Breast epithelium (tissue), 4 donors: ENCODE data around the gene RTP2. TPM values are rescaled to one million over a fixed set of nuclear protein-coding genes. Genes with fewer than 3 reads are reported as not detected.
"Not testable (repeated sequence)": the region's sequence is repeated elsewhere in the genome, so short reads cannot be mapped to it uniquely, and the experiment has no call there.

Experiments used
- DNase-seq, 2 donors: peaks; one replicate each; pipeline ENCODE4 v3.0.0-alpha.2; 2019; ENCODE audit warnings: low spot score in 2 of 2
- H3K27ac ChIP-seq, 2 donors: fragments of 200-600 bp; sonication (generic) in 1 of 2; one replicate each; pipeline ENCODE4 v1.5.1; 2016 to 2019; ENCODE audit warnings: mild to moderate bottlenecking in 1 of 2
- H3K27me3 ChIP-seq, 2 donors: fragments of 200-600 bp; sonication (generic) in 1 of 2; one replicate each; pipeline versions ENCODE4 v1.5.1 to v1.6.0; 2017 to 2019; ENCODE audit warnings: control low read depth in 1 of 2, mild to moderate bottlenecking in 1 of 2
- H3K36me3 ChIP-seq: fragments of 200-600 bp; one replicate; pipeline ENCODE4 v1.5.1; 2019
- H3K4me1 ChIP-seq, 2 donors: fragments of 200-600 bp; sonication (generic); one replicate each; pipeline ENCODE4 v1.5.1; 2016 to 2019; ENCODE audit warnings: control low read depth in 1 of 2
- H3K4me3 ChIP-seq, 3 donors: fragments of 200-600 bp; sonication (generic); 1 replicate in 2 of 3; 2 replicates in 1 of 3; pipeline ENCODE4 v1.5.1; 2016 to 2019; ENCODE audit warnings: mild to moderate bottlenecking in 3 of 3, moderate library complexity in 2 of 3
- H3K9me3 ChIP-seq, 2 donors: fragments of 200-600 bp; sonication (generic) in 1 of 2; one replicate each; pipeline ENCODE4 v1.5.1; 2016 to 2019; ENCODE audit warnings: control low read depth in 1 of 2
- POLR2A ChIP-seq: fragments of 450-650 bp; IDR thresholded peaks from one replicate; pipeline ENCODE4 v1.6.1; 2016; ENCODE audit warnings: antibody characterized with exemption, mild to moderate bottlenecking, moderate library complexity
- POLR2AphosphoS5 ChIP-seq, 3 donors: sonication (generic); formaldehyde crosslinking; IDR thresholded peaks; one replicate each; pipeline ENCODE4 v1.6.1; 2017; ENCODE audit warnings: antibody characterized with exemption in 3 of 3
- intact Hi-C: fragments of 100-400 bp; cut with DNase I; formaldehyde crosslinking; loops from one replicate; pipeline ENCODE4 v1.15.1; 2023; ENCODE audit warnings: low total_unique reads
- total RNA-seq, 3 donors: library from RNA; depleted of rRNA; stranded (reverse); fragments of >200 nt; gene quantifications; one replicate each; pipeline ENCODE4 v1.1.0, GENCODE V29; 2016
- TF ChIP-seq, protein P1 (sequence below), 3 donors: fragments of 450-650 bp; IDR thresholded peaks; one replicate each; pipeline ENCODE4 v1.5.1; 2016 to 2017; ENCODE audit warnings: antibody characterized with exemption in 3 of 3, mild to moderate bottlenecking in 3 of 3, moderate library complexity in 3 of 3

Gene RTP2
- total RNA-seq, 3 donors from 2014 or later = not detected

DNA sequence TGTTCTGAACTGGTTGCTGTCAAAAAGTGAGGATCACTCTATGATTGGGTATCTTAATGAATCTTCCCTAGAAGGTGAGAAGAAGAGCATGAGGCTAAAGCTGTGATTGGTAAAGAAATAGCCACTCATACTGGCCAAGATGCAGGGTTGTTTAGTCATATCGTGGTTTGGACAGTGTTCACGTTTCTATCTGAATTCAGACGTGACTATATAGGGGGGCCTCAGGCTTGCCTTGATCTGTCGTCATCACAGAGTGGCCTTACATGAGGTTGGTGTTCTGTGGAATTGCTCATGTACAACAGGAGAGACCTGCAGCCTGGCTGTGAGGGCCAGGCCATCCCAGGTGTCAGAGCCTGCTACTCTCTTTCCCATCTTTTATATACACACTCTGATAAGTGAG, 12.4 kb downstream of the RTP2 start:
- no peak for TF ChIP-seq POLR2A
- no peak for TF ChIP-seq POLR2AphosphoS5 (IDR thresholded peaks at IDR 0.05)
- intact Hi-C loops = loop anchor here (10.0 kb wide), 1 partner anchor 375 kb away; no protein-coding TSS in a partner anchor
- DNase-seq = no peak
- no peak overlapping the region for H3K4me3 ChIP-seq
- peaks cover 9% of the 10 kb centered on the region in 2 donors for H3K9me3 ChIP-seq
- H3K36me3 ChIP-seq = no peaks in the 10 kb centered on the region
- H3K4me1 ChIP-seq = no peaks in the 10 kb centered on the region
- no peaks in the 10 kb centered on the region for H3K27me3 ChIP-seq
- no peak overlapping the region for H3K27ac ChIP-seq

DNA sequence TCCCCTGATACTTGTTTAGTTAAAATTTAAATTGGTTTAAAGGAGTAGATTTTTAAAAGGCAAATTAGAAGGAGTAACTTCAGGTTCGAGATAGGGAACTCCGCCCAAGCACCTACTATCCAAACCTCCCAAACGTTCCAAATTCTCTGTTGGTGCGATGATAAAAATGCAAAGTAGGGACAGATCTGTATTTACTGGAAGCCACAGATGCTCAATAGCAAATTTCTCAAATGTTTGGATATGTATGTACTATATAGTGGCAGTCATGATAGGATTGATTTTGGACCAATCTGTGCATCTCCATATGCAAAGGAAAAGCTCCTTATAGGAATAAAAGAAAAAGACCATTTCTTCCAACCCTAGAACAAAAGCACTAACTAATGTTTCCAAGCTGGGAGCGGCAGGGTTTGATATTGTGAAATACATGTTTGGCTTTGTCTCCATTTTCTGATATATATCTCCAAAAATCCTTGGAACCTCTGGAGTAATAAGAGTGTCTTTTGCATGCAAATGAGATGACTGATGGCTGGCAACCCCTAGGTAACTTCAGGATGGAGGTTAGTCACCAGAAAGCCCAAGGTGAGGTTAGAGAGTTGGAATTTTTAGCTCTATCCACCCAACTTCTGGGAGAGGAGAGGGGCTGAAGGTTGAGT, 15.6 kb downstream of the RTP2 start:
- TF ChIP-seq, protein P1, sequence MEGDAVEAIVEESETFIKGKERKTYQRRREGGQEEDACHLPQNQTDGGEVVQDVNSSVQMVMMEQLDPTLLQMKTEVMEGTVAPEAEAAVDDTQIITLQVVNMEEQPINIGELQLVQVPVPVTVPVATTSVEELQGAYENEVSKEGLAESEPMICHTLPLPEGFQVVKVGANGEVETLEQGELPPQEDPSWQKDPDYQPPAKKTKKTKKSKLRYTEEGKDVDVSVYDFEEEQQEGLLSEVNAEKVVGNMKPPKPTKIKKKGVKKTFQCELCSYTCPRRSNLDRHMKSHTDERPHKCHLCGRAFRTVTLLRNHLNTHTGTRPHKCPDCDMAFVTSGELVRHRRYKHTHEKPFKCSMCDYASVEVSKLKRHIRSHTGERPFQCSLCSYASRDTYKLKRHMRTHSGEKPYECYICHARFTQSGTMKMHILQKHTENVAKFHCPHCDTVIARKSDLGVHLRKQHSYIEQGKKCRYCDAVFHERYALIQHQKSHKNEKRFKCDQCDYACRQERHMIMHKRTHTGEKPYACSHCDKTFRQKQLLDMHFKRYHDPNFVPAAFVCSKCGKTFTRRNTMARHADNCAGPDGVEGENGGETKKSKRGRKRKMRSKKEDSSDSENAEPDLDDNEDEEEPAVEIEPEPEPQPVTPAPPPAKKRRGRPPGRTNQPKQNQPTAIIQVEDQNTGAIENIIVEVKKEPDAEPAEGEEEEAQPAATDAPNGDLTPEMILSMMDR (IDR thresholded peaks at IDR 0.05) = no peak
- TF ChIP-seq POLR2AphosphoS5 (IDR thresholded peaks at IDR 0.05) (no peak), POLR2A (no peak)
- Histone ChIP-seq H3K27me3 (no peaks in the 10 kb centered on the region), H3K4me1 (no peaks in the 10 kb centered on the region), H3K27ac (no peak overlapping the region), H3K4me3 (no peak overlapping the region), H3K36me3 (no peaks in the 10 kb centered on the region), H3K9me3 (peaks cover 9% of the 10 kb centered on the region in 2 donors)
- intact Hi-C loops = loop anchor here (10.0 kb wide), 1 partner anchor 372 kb away; no protein-coding TSS in a partner anchor
- DNase-seq = no peak

GRCh38 chr3:187685948-187686347, 16.4 kb downstream of the RTP2 start:
- no peaks in the 10 kb centered on the region for H3K27me3 ChIP-seq
- intact Hi-C loops = loop anchor here (10.0 kb wide), 1 partner anchor 371 kb away; no protein-coding TSS in a partner anchor

DNA sequence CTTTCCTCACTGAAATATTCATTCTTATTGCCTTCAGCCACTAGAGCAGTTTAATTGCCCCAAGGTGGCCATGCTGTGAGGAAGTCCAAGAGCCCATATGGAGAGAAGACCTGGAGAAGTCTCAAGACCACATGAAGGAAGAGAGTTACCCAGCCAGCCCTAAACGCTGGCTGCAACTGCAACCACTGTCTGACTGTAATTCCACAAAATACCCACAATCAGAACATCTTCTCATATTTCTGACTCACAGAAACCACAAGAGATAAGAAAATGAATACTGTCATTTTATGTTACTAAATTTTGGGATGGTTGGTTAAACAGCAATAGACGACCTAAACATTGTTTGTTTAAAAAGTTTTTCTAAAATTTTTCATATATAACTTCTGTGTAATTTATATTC, 17.5 kb downstream of the RTP2 start:
- TF ChIP-seq POLR2A (no peak), POLR2AphosphoS5 (IDR thresholded peaks at IDR 0.05) (no peak)
- TF ChIP-seq, protein P1 (IDR thresholded peaks at IDR 0.05) = no peak
- DNase-seq = no peak
- no peaks in the 10 kb centered on the region for H3K27me3 ChIP-seq
- no peaks in the 10 kb centered on the region for H3K36me3 ChIP-seq
- no peak overlapping the region for H3K4me3 ChIP-seq
- intact Hi-C loops = loop anchor here (10.0 kb wide), 1 partner anchor 370 kb away; no protein-coding TSS in a partner anchor
- H3K4me1 ChIP-seq = no peaks in the 10 kb centered on the region
- peaks cover 9% of the 10 kb centered on the region in 2 donors for H3K9me3 ChIP-seq
- H3K27ac ChIP-seq = no peak overlapping the region

More at GRCh38 chr3:187685948-187686347, 16.4 kb downstream of the RTP2 start:
- Histone ChIP-seq H3K27ac (no peak overlapping the region), H3K9me3 (peaks cover 9% of the 10 kb centered on the region in 2 donors), H3K4me1 (no peaks in the 10 kb centered on the region), H3K4me3 (no peak overlapping the region), H3K36me3 (no peaks in the 10 kb centered on the region)
- DNase-seq = no peak
- TF ChIP-seq POLR2AphosphoS5 (IDR thresholded peaks at IDR 0.05) (no peak), POLR2A (no peak)
- TF ChIP-seq, protein P1 (IDR thresholded peaks at IDR 0.05) = no peak

DNA sequence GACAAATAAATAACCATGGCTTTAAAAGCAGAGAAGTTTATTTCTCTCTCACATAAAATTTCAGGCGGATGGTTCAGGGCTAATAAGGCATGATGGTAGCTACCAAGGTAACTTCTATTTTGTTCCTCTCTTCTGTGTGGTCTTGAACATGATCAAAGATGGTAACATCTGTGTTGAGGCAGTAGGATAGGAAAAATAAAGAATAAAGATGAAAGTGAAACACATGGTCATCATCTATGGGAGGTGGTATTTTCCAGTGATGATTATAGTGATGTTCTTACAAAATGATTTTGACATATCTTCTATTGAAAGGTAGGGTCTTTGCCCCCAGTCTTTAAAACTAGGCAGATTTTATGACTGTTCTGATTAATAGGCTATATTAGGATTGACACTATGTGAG, 17.9 kb downstream of the RTP2 start:
- H3K9me3 ChIP-seq = peaks cover 9% of the 10 kb centered on the region in 2 donors
- intact Hi-C loops = loop anchor here (10.0 kb wide), 1 partner anchor 370 kb away; no protein-coding TSS in a partner anchor
- H3K36me3 ChIP-seq = no peaks in the 10 kb centered on the region
- TF ChIP-seq, protein P1 (IDR thresholded peaks at IDR 0.05) = no peak
- no peak for TF ChIP-seq POLR2A
- TF ChIP-seq POLR2AphosphoS5 (IDR thresholded peaks at IDR 0.05) = no peak
- H3K4me1 ChIP-seq = no peaks in the 10 kb centered on the region
- no peak for DNase-seq
- no peak overlapping the region for H3K27ac ChIP-seq
- no peak overlapping the region for H3K4me3 ChIP-seq
- H3K27me3 ChIP-seq = no peaks in the 10 kb centered on the region

DNA sequence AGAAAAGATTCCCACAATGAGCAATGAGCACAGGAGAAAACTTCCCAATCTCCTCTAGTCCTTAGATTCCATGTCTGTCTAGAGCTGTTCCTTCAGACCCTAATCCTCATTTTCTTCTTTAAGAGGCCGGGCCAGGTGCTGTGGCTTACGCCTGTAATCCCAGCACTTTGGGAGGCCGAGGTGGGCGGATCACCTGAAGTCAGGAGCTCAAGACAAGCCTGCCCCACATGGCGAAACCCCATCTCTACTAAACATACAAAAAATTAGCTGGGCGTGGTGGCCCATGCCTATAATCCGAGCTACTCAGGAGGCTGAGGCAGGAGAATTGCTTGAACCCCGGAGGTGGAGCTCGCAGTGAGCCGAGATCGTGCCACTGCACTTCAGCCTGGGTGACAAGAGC, 20.6 kb downstream of the RTP2 start:
- intact Hi-C loops = loop anchor here (10.0 kb wide), 1 partner anchor 367 kb away; no protein-coding TSS in a partner anchor
- not testable (repeated sequence) for H3K27ac ChIP-seq, H3K4me3 ChIP-seq, H3K4me1 ChIP-seq, H3K36me3 ChIP-seq, DNase-seq, H3K27me3 ChIP-seq, H3K9me3 ChIP-seq
